SK-N-SH (cell line): ENCODE results near the gene MRPL1. TPM values are rescaled to one million over a fixed set of nuclear protein-coding genes. Genes with fewer than 3 reads are reported as not detected.

ENCODE experiments used
- CTCF ChIA-PET: fragments of 300-600, 350-600 bp; formaldehyde crosslinking; extraction: SDS; loops from one replicate; lab custom pipeline; 2021; lab: Yijun Ruan, JAX
- POLR2A ChIA-PET: fragments of 350-600 bp; sonication (Branson Sonifier 250); formaldehyde crosslinking; extraction: SDS; loops from one replicate; lab custom pipeline; 2020; ENCODE audit warnings: antibody characterized with exemption, inconsistent platforms; lab: Yijun Ruan, JAX
- DNase-seq: peaks from one replicate; pipeline ENCODE4 v3.0.0; 2012
- H2AFZ ChIP-seq: fragments of 200-600 bp; sonication (generic); 2 replicates; pipeline ENCODE4 v1.8.1; 2016; ENCODE audit warnings: antibody characterized with exemption, mild to moderate bottlenecking, low read depth
- H3F3A ChIP-seq: fragments of 200-600 bp; sonication (generic); replicated peaks from 2 replicates; pipeline ENCODE3; 2016; ENCODE audit warnings: antibody characterized with exemption, mild to moderate bottlenecking; ENCODE audit not compliant: insufficient read depth
- H3K27ac ChIP-seq, 2 experiments: fragments of 200-500 bp in 1 of 2; fragments of 200-600 bp in 1 of 2; sonication (Bioruptor generic) in 1 of 2; sonication (generic), shearing (Covaris generic) in 1 of 2; 2 replicates each; pipeline versions ENCODE4 v1.5.1 to v1.6.1; 2014 to 2016; ENCODE audit warnings: low read depth in 2 of 2, inconsistent platforms in 1 of 2, low read length in 1 of 2, mild to moderate bottlenecking in 1 of 2, mixed read lengths in 1 of 2
- H3K27me3 ChIP-seq: fragments of 200-600 bp; sonication (generic), shearing (Covaris generic); 2 replicates; pipeline ENCODE4 v1.6.1; 2016; ENCODE audit warnings: mixed run types; ENCODE audit not compliant: insufficient read depth
- H3K36me3 ChIP-seq, 2 experiments: fragments of 200-500 bp in 1 of 2; fragments of 200-600 bp in 1 of 2; sonication (Bioruptor generic) in 1 of 2; sonication (generic) in 1 of 2; replicated peaks in 1 of 2; 2 replicates each; pipeline versions ENCODE3 to v1.5.1; 2014 to 2016; ENCODE audit warnings: low read length in 1 of 2, mild to moderate bottlenecking in 1 of 2; ENCODE audit not compliant: insufficient read depth in 2 of 2, control insufficient read depth in 1 of 2
- H3K4me1 ChIP-seq, 2 experiments: fragments of 200-500 bp in 1 of 2; fragments of 200-600 bp in 1 of 2; sonication (Bioruptor generic) in 1 of 2; sonication (generic), shearing (Covaris generic) in 1 of 2; 2 replicates each; pipeline versions ENCODE4 v1.5.1 to v1.6.1; 2014 to 2016; ENCODE audit warnings: low read depth in 1 of 2, low read length in 1 of 2, mixed run types in 1 of 2; ENCODE audit not compliant: insufficient read depth in 2 of 2, control insufficient read depth in 1 of 2
- H3K4me2 ChIP-seq: fragments of 200-600 bp; sonication (generic), shearing (Covaris generic); 2 replicates; pipeline ENCODE4 v1.6.1; 2017; ENCODE audit warnings: mixed run types
- H3K4me3 ChIP-seq, 2 experiments: fragments of 200-500 bp in 1 of 2; fragments of 200-600 bp in 1 of 2; sonication (Bioruptor generic) in 1 of 2; sonication (generic), shearing (Covaris generic) in 1 of 2; 2 replicates each; pipeline versions ENCODE4 v1.5.1 to v1.8.1; 2014 to 2016; ENCODE audit warnings: low read depth in 2 of 2, inconsistent platforms in 1 of 2, low read length in 1 of 2, mild to moderate bottlenecking in 1 of 2, mixed read lengths in 1 of 2, moderate library complexity in 1 of 2
- H3K79me2 ChIP-seq: fragments of 200-600 bp; sonication (generic); 2 replicates; pipeline ENCODE4 v1.8.1; 2017; ENCODE audit warnings: mild to moderate bottlenecking; ENCODE audit not compliant: insufficient read depth
- H3K9ac ChIP-seq: fragments of 200-600 bp; sonication (generic); 2 replicates; pipeline ENCODE4 v1.6.1; 2017; ENCODE audit warnings: mixed run types
- H3K9me2 ChIP-seq: fragments of 200-600 bp; sonication (generic); 2 replicates; pipeline ENCODE4 v1.6.1; 2017; ENCODE audit warnings: mixed run types
- H3K9me3 ChIP-seq: fragments of 200-600 bp; sonication (generic); 2 replicates; pipeline ENCODE4 v1.6.1; 2017; ENCODE audit warnings: mixed run types, mild to moderate bottlenecking, moderate library complexity
- H4K20me1 ChIP-seq: fragments of 200-600 bp; sonication (generic); 2 replicates; pipeline ENCODE4 v1.6.1; 2017; ENCODE audit warnings: mild to moderate bottlenecking, mixed run types; ENCODE audit not compliant: insufficient read depth
- CHD2 ChIP-seq: fragments of 150-350 bp; IDR thresholded peaks from 2 replicates; pipeline ENCODE4 v1.6.1; 2018; ENCODE audit warnings: low read length; ENCODE audit not compliant: partially characterized antibody
- FOSL2 ChIP-seq: IDR thresholded peaks from 2 replicates; pipeline ENCODE4 v1.4.0; 2012; ENCODE audit warnings: low read depth, mild to moderate bottlenecking, moderate library complexity, borderline replicate concordance
- FOXJ3 ChIP-seq: sonication (generic); formaldehyde crosslinking; IDR thresholded peaks from 2 replicates; pipeline ENCODE4 v1.5.1; 2020; ENCODE audit warnings: mild to moderate bottlenecking, missing genetic modification reagents
- FOXM1 ChIP-seq: IDR thresholded peaks from 2 replicates; pipeline ENCODE4 v1.4.0; 2012; ENCODE audit warnings: low read depth, mild to moderate bottlenecking
- GABPA ChIP-seq: IDR thresholded peaks from 2 replicates; pipeline ENCODE4 v1.4.0; 2012; ENCODE audit warnings: low read depth, mild to moderate bottlenecking
- GATA2 ChIP-seq: sonication (generic); formaldehyde crosslinking; IDR thresholded peaks from 2 replicates; pipeline ENCODE4 v1.5.0; 2020; ENCODE audit warnings: mild to moderate bottlenecking, missing genetic modification reagents
- JUND ChIP-seq: IDR thresholded peaks from 2 replicates; pipeline ENCODE4 v1.4.0; 2012
- MEF2A ChIP-seq: IDR thresholded peaks from 2 replicates; pipeline ENCODE4 v1.4.0; 2012; ENCODE audit warnings: low read depth, borderline replicate concordance
- NFIC ChIP-seq: IDR thresholded peaks from 2 replicates; pipeline ENCODE4 v1.4.0; 2012; ENCODE audit warnings: borderline replicate concordance
- NRF1 ChIP-seq: IDR thresholded peaks from 2 replicates; pipeline ENCODE4 v1.6.1; 2012; ENCODE audit warnings: low read depth, mild to moderate bottlenecking, low read length
- PBX3 ChIP-seq: IDR thresholded peaks from 2 replicates; pipeline ENCODE4; 2012
- SMC3 ChIP-seq: IDR thresholded peaks from 2 replicates; pipeline ENCODE4 v1.6.1; 2012; ENCODE audit warnings: low read depth, low read length, improper control_type of control experiment
- TCF12 ChIP-seq: IDR thresholded peaks from 2 replicates; pipeline ENCODE4 v1.4.0; 2012
- ZBTB33 ChIP-seq: IDR thresholded peaks from 2 replicates; pipeline ENCODE4 v1.4.0; 2012; ENCODE audit warnings: low read depth, borderline replicate concordance
- WGBS: methylation state at CpG from one replicate; pipeline ENCODE4 v1.1.6; 2017; ENCODE audit warnings: low lambda C conversion rate; 5-methylcytosine and 5-hydroxymethylcytosine counted together
- polyA plus RNA-seq, 3 experiments: library from polyadenylated mRNA; depleted of rRNA; stranded (reverse); fragments of >200 nt; gene quantifications; 2 replicates each; pipeline ENCODE4 v1.2.3, GENCODE V29; 2012

MRPL1 gene
- polyA plus RNA-seq, 1 of the 3 experiments (the other 2 are of a cell fraction): 11.0 TPM

- peak; percentile 48 for TF ChIP-seq TCF12
- TF ChIP-seq ZBTB33: no peak
- TF ChIP-seq, all 33 proteins: peak for 1
- no peak for DNase-seq
- no peaks in the 10 kb centered on the region for H3K27me3 ChIP-seq
- no peak overlapping the region for H3K4me2 ChIP-seq
- no peak overlapping the region for H3K9ac ChIP-seq
- no peak overlapping the region for H3K27ac ChIP-seq
- WGBS: 97% methylated on average over 3 of the region's 3 CpGs
- peaks cover 19 to 45% of the 10 kb centered on the region in 2 experiments for H3K36me3 ChIP-seq
- POLR2A ChIA-PET: no interaction called here
- no peaks in the 10 kb centered on the region for H3F3A ChIP-seq
- no peaks in the 10 kb centered on the region; the same call in 1 of the 2 replicates for H3K9me3 ChIP-seq
- no peaks in the 10 kb centered on the region for H3K9me2 ChIP-seq
- no peaks in the 10 kb centered on the region for H4K20me1 ChIP-seq
- CTCF ChIA-PET: interaction anchor here (1.4 kb wide), 1 partner anchor 148 kb away, joined by 3 read pairs; no protein-coding TSS in a partner anchor
- no peak overlapping the region for H3K4me3 ChIP-seq
- no peak overlapping the region for H2AFZ ChIP-seq
- 0 out of 2 replicates have a peak, but pooled peaks cover 3% of the 10 kb centered on the region for H3K79me2 ChIP-seq
- H3K4me1 ChIP-seq: no peaks in the 10 kb centered on the region
Measured at GRCh38 chr4:77911842-77912450, 49.3 kb downstream of the MRPL1 start.

GRCh38 chr4:77913348-77913747, 50.7 kb downstream of the MRPL1 start:
- CTCF ChIA-PET: no interaction called here

More at GRCh38 chr4:77913348-77913747, 50.7 kb downstream of the MRPL1 start:
- H3K4me3 ChIP-seq: no peak overlapping the region
- no peaks in the 10 kb centered on the region for H4K20me1 ChIP-seq
- no peaks in the 10 kb centered on the region for H3F3A ChIP-seq
- H3K27ac ChIP-seq: no peak overlapping the region
- H3K9ac ChIP-seq: no peak overlapping the region
- DNase-seq: no peak
- no peaks in the 10 kb centered on the region for H3K27me3 ChIP-seq
- no peak overlapping the region for H2AFZ ChIP-seq
- no peaks in the 10 kb centered on the region; the same call in 1 of the 2 replicates for H3K9me3 ChIP-seq
- POLR2A ChIA-PET: no interaction called here
- no peak overlapping the region for H3K4me2 ChIP-seq
- 0 out of 2 replicates have a peak, but pooled peaks cover 3% of the 10 kb centered on the region for H3K79me2 ChIP-seq
- H3K36me3 ChIP-seq: peaks cover 20 to 47% of the 10 kb centered on the region in 2 experiments
- H3K4me1 ChIP-seq: no peaks in the 10 kb centered on the region
- TF ChIP-seq GABPA: no peak
- TF ChIP-seq ZBTB33: no peak
- TF ChIP-seq NRF1: no peak
- no peak for TF ChIP-seq PBX3
- no peak for TF ChIP-seq SMC3
- TF ChIP-seq NFIC: no peak
- TF ChIP-seq FOXM1: no peak
- TF ChIP-seq CHD2: no peak
- TF ChIP-seq FOSL2: no peak
- no peak for TF ChIP-seq JUND
- no peak for TF ChIP-seq GATA2 (CRISPR knock-in tag)
- TF ChIP-seq MEF2A: no peak
- no peak for TF ChIP-seq FOXJ3 (CRISPR knock-in tag)
- TF ChIP-seq TCF12: no peak
- WGBS: 94% methylated on average over 3 of the region's 3 CpGs
- no peaks in the 10 kb centered on the region for H3K9me2 ChIP-seq
